Mesenchymal stem cell (in vitro differentiated cells and primary cell): ENCODE measurements around the gene ZNF280C.

Experiments used
- DNase-seq: peaks from one replicate; pipeline ENCODE4 v3.0.0-alpha.2; 2013
- H2AFZ ChIP-seq: one replicate; pipeline ENCODE4 v1.6.1; 2013; ENCODE audit warnings: low read depth, mild to moderate bottlenecking, control low read depth, inconsistent platforms, low read length, moderate library complexity
- H2AK5ac ChIP-seq: 2 replicates; pipeline ENCODE4 v1.6.1; 2013; ENCODE audit warnings: low read length, moderate library complexity, mild to moderate bottlenecking, inconsistent platforms; ENCODE audit not compliant: severe bottlenecking
- H2BK120ac ChIP-seq: one replicate; pipeline ENCODE4 v1.6.1; 2013; ENCODE audit warnings: low read depth, mild to moderate bottlenecking, inconsistent platforms, low read length, moderate library complexity
- H2BK12ac ChIP-seq, 2 experiments: one replicate each; pipeline ENCODE4 v1.6.1; 2013; ENCODE audit warnings: inconsistent platforms in 2 of 2, low read length in 2 of 2, mild to moderate bottlenecking in 2 of 2, moderate library complexity in 2 of 2, control low read depth in 1 of 2
- H2BK15ac ChIP-seq: one replicate; pipeline ENCODE4 v1.6.1; 2013; ENCODE audit warnings: mild to moderate bottlenecking, low read depth, inconsistent platforms; ENCODE audit not compliant: poor library complexity, severe bottlenecking
- H2BK5ac ChIP-seq: 2 replicates; pipeline ENCODE4 v1.6.1; 2013; ENCODE audit warnings: low read depth, mild to moderate bottlenecking, low read length, control low read depth, inconsistent platforms; ENCODE audit not compliant: poor library complexity, severe bottlenecking
- H3K14ac ChIP-seq, 2 experiments: one replicate each; pipeline ENCODE4 v1.6.1; 2013; ENCODE audit warnings: inconsistent platforms in 2 of 2, low read length in 2 of 2, control low read depth in 1 of 2, mild to moderate bottlenecking in 1 of 2, moderate library complexity in 1 of 2
- H3K18ac ChIP-seq, 2 experiments: one replicate each; pipeline ENCODE4 v1.6.1; 2013; ENCODE audit warnings: inconsistent platforms in 2 of 2, low read length in 2 of 2, control low read depth in 1 of 2, low read depth in 1 of 2, mild to moderate bottlenecking in 1 of 2
- H3K23ac ChIP-seq, 2 experiments: one replicate each; pipeline ENCODE4 v1.6.1; 2013; ENCODE audit warnings: inconsistent platforms in 2 of 2, low read length in 2 of 2, mild to moderate bottlenecking in 2 of 2, moderate library complexity in 2 of 2, control low read depth in 1 of 2
- H3K27ac ChIP-seq: 2 replicates; pipeline ENCODE4 v1.5.1; 2013; ENCODE audit warnings: mild to moderate bottlenecking, moderate library complexity, low read length, control low read depth, inconsistent platforms; ENCODE audit not compliant: poor library complexity, severe bottlenecking
- H3K27me3 ChIP-seq, 2 experiments: 2 replicates each; pipeline versions ENCODE4 v1.6.1 to v1.7.0; 2013; ENCODE audit warnings: low read length in 2 of 2, mild to moderate bottlenecking in 2 of 2, moderate library complexity in 2 of 2, control low read depth in 1 of 2, inconsistent platforms in 1 of 2; ENCODE audit not compliant: control insufficient read depth in 1 of 2, insufficient read depth in 1 of 2
- H3K36me3 ChIP-seq, 2 experiments: 2 replicates each; pipeline versions ENCODE4 v1.6.1 to v1.7.0; 2013; ENCODE audit warnings: low read length in 2 of 2, control low read depth in 1 of 2, inconsistent platforms in 1 of 2, low read depth in 1 of 2, mild to moderate bottlenecking in 1 of 2; ENCODE audit not compliant: insufficient read depth in 2 of 2, control insufficient read depth in 1 of 2
- H3K4ac ChIP-seq, 2 experiments: one replicate each; pipeline ENCODE4 v1.6.1; 2013; ENCODE audit warnings: inconsistent platforms in 2 of 2, low read length in 2 of 2, mild to moderate bottlenecking in 2 of 2, moderate library complexity in 2 of 2, control low read depth in 1 of 2, low read depth in 1 of 2
- H3K4me1 ChIP-seq: 2 replicates; pipeline ENCODE4 v1.6.1; 2013; ENCODE audit warnings: low read depth, low read length, control low read depth; ENCODE audit not compliant: control insufficient read depth, insufficient read depth
- H3K4me2 ChIP-seq: 2 replicates; pipeline ENCODE4 v1.6.1; 2013; ENCODE audit warnings: low read length, mild to moderate bottlenecking, inconsistent platforms; ENCODE audit not compliant: poor library complexity, severe bottlenecking
- H3K4me3 ChIP-seq, 2 experiments: 2 replicates each; pipeline versions ENCODE4 v1.5.1 to v1.7.0; 2013; ENCODE audit warnings: low read length in 2 of 2, mild to moderate bottlenecking in 2 of 2, control low read depth in 1 of 2, low read depth in 1 of 2; ENCODE audit not compliant: insufficient read depth in 1 of 2
- H3K79me1 ChIP-seq: replicated peaks from 2 replicates; pipeline ENCODE4 v1.6.1; 2013; ENCODE audit warnings: mild to moderate bottlenecking, control low read depth, low read length, inconsistent platforms; ENCODE audit not compliant: poor library complexity, severe bottlenecking
- H3K9ac ChIP-seq: 2 replicates; pipeline ENCODE4 v1.7.0; 2013; ENCODE audit warnings: mild to moderate bottlenecking, low read length, moderate library complexity
- H3K9me3 ChIP-seq: 2 replicates; pipeline ENCODE4 v1.7.0; 2013; ENCODE audit warnings: mild to moderate bottlenecking, low read length; ENCODE audit not compliant: control insufficient read depth
- H4K8ac ChIP-seq: one replicate; pipeline ENCODE4 v1.6.1; 2013; ENCODE audit warnings: inconsistent platforms, mild to moderate bottlenecking, low read length, moderate library complexity
- H4K91ac ChIP-seq: one replicate; pipeline ENCODE4 v1.6.1; 2013; ENCODE audit warnings: mild to moderate bottlenecking, low read length, inconsistent platforms
- WGBS: methylation state at CpG from one replicate; pipeline ENCODE4 v1.1.7; 2013; ENCODE audit warnings: mixed read lengths; 5-methylcytosine and 5-hydroxymethylcytosine counted together

ZNF280C gene

DNA sequence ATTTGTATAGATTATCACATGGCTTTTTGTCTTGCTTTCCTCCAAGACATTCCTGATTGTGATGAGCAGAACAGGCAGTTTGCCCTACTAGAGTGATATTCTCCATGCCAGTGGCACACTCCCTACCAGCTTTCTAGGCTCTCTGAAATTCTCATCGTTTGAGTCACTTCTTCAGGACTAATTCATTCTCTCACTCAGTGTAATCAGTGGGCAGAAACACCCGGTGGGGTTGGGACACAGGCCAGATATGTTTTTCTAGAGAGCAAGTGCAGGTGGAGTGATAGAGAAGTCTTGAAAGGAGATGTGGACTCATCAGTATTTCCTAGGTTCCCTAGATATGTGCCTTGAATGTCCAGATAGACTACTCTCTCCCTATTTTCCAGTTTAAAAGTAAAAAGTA, 83.8 kb downstream of the ZNF280C start:
- WGBS: no CpG with 5 or more reads among the region's 2 CpGs

DNA sequence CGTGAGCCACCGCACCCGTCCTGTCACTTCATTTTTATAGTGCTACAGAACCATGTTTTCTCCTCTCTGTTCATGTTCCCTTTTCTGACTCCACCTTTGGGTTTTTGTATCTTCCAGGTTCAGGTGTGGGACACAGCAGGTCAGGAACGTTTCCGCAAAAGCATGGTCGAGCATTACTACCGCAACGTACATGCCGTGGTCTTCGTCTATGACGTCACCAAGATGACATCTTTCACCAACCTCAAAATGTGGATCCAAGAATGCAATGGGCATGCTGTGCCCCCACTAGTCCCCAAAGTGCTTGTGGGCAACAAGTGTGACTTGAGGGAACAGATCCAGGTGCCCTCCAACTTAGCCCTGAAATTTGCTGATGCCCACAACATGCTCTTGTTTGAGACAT, 84.5 kb downstream of the ZNF280C start:
- Histone ChIP-seq H2BK5ac (no peak overlapping the region), H2BK120ac (no peak overlapping the region), H4K8ac (no peak overlapping the region), H2AFZ (no peak overlapping the region), H3K4me3 (no peak overlapping the region), H3K79me1 (no peaks in the 10 kb centered on the region), H2BK12ac (no peak overlapping the region), H3K9me3 (no peaks in the 10 kb centered on the region), H2BK15ac (no peak overlapping the region), H3K27ac (no peak overlapping the region), H3K4me2 (no peak overlapping the region), H3K4me1 (no peaks in the 10 kb centered on the region), H2AK5ac (no peak overlapping the region), H3K36me3 (no peaks in the 10 kb centered on the region), H3K23ac (no peak overlapping the region), H3K14ac (no peak overlapping the region), H3K4ac (no peak overlapping the region), H4K91ac (no peak overlapping the region), H3K27me3 (peaks cover 0 to 17% of the 10 kb centered on the region in 2 experiments), H3K9ac (no peak overlapping the region), H3K18ac (no peak overlapping the region)
- WGBS: 99% methylated on average over 11 of the region's 11 CpGs
- no peak for DNase-seq

More for the DNA sequence above, 83.8 kb downstream of the ZNF280C start:
- no peak overlapping the region for H3K9ac ChIP-seq
- no peak overlapping the region for H4K8ac ChIP-seq
- no peak overlapping the region for H3K4me2 ChIP-seq
- H3K4ac ChIP-seq: no peak overlapping the region
- no peak overlapping the region for H2AK5ac ChIP-seq
- H3K9me3 ChIP-seq: no peaks in the 10 kb centered on the region
- H2BK5ac ChIP-seq: no peak overlapping the region
- no peak overlapping the region for H3K4me3 ChIP-seq
- H3K27ac ChIP-seq: no peak overlapping the region
- no peak for DNase-seq
- no peak overlapping the region for H3K14ac ChIP-seq
- H3K18ac ChIP-seq: no peak overlapping the region
- H2BK12ac ChIP-seq: no peak overlapping the region
- no peak overlapping the region for H4K91ac ChIP-seq
- no peak overlapping the region for H3K23ac ChIP-seq
- no peaks in the 10 kb centered on the region for H3K36me3 ChIP-seq
- H2AFZ ChIP-seq: no peak overlapping the region
- no peak overlapping the region for H2BK120ac ChIP-seq
- no peaks in the 10 kb centered on the region for H3K79me1 ChIP-seq
- no peaks in the 10 kb centered on the region for H3K4me1 ChIP-seq
- no peak overlapping the region for H2BK15ac ChIP-seq
- H3K27me3 ChIP-seq: peaks cover 0 to 17% of the 10 kb centered on the region in 2 experiments

DNA sequence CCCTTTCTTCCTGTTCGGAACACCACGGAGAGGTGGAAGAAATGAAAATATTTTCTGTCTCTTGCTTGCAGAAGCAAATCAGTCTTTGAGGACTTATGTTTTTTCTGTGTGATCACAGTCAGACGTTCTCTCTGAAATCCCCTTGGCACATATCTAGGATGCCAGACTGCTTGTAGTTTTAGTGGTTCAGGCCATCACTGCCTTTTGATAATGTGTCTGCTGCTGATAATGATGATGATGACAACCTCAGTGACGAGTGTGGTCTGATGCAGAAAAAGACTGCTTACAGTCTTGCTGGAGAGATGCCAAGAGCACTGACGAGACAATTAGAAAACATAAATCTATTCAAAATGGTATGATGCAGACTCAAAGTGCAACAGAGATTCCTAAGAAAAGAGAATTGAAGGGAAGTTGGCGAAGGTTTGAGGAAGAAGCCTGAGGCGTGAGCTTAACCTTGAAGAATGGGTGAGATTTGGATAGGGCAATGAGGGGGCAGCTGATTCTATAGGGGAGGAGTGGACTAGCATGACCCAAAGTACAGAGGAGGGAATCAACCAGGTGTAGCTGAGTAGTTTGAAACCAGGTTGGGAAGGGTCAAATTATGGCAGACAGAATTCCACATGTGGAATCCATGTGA, 89.0 kb downstream of the ZNF280C start:
- no peak overlapping the region for H3K4me2 ChIP-seq
- H3K9me3 ChIP-seq: no peaks in the 10 kb centered on the region
- no peak overlapping the region for H3K4ac ChIP-seq
- H3K27me3 ChIP-seq: peaks cover 0 to 17% of the 10 kb centered on the region in 2 experiments
- H3K23ac ChIP-seq: no peak overlapping the region
- H3K27ac ChIP-seq: no peak overlapping the region
- no peak overlapping the region for H4K8ac ChIP-seq
- no peak overlapping the region for H2BK5ac ChIP-seq
- no peak overlapping the region for H2BK15ac ChIP-seq
- H3K79me1 ChIP-seq: no peaks in the 10 kb centered on the region
- no peak overlapping the region for H3K9ac ChIP-seq
- no peak overlapping the region for H2AK5ac ChIP-seq
- H2AFZ ChIP-seq: no peak overlapping the region
- H3K4me1 ChIP-seq: no peaks in the 10 kb centered on the region
- H4K91ac ChIP-seq: no peak overlapping the region
- DNase-seq: peak; percentile 40
- no peaks in the 10 kb centered on the region for H3K36me3 ChIP-seq
- no peak overlapping the region for H3K14ac ChIP-seq
- 73% methylated on average over 4 of the region's 7 CpGs for WGBS
- H3K18ac ChIP-seq: no peak overlapping the region
- H2BK120ac ChIP-seq: no peak overlapping the region
- H3K4me3 ChIP-seq: no peak overlapping the region
- no peak overlapping the region for H2BK12ac ChIP-seq

DNA sequence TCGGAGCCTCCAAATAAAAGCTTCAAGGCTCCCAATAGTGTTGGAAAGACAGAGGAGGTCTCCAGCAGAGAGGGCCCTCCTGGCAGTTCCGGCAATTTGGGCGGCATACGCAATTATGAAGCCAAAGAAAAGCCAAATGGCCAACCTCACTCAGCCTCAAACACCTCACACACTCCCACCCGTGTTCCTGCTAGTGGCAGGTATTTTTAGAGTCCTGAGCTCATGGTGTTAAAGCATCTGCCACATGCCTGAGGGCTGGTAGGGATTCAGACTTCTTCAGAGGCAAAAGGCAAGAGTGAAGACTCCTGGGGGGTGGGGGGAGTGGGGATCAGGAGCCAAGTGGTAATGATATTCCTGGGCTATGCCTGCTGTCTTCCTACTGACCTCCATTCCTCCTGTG, 89.5 kb downstream of the ZNF280C start:
- H3K4ac ChIP-seq: no peak overlapping the region
- no peak overlapping the region for H3K9ac ChIP-seq
- no peak overlapping the region for H3K4me2 ChIP-seq
- no peak overlapping the region for H4K91ac ChIP-seq
- H4K8ac ChIP-seq: no peak overlapping the region
- H3K23ac ChIP-seq: no peak overlapping the region
- no peak overlapping the region for H3K18ac ChIP-seq
- no peak overlapping the region for H2BK12ac ChIP-seq
- no peaks in the 10 kb centered on the region for H3K79me1 ChIP-seq
- no peak overlapping the region for H2BK120ac ChIP-seq
- no peak overlapping the region for H2BK15ac ChIP-seq
- no peak overlapping the region for H2AFZ ChIP-seq
- WGBS: no CpG with 5 or more reads among the region's 5 CpGs
- H2BK5ac ChIP-seq: no peak overlapping the region
- no peak overlapping the region for H3K14ac ChIP-seq
- no peak overlapping the region for H3K27ac ChIP-seq
- peaks cover 0 to 12% of the 10 kb centered on the region in 2 experiments for H3K27me3 ChIP-seq
- H3K36me3 ChIP-seq: no peaks in the 10 kb centered on the region
- H3K4me1 ChIP-seq: no peaks in the 10 kb centered on the region
- no peak for DNase-seq
- H3K4me3 ChIP-seq: no peak overlapping the region
- H3K9me3 ChIP-seq: no peaks in the 10 kb centered on the region
- H2AK5ac ChIP-seq: no peak overlapping the region
